Upper lobe of left lung (tissue), 6 donors: ENCODE results near the gene SPSB2. TPM values are rescaled to one million over a fixed set of nuclear protein-coding genes. Genes with fewer than 3 reads are reported as not detected.

ENCODE experiments used
- ATAC-seq, 2 donors: fragments of 200-7000 bp; cut with Tn5 transposase; one replicate each; pipeline ENCODE4 v1.9.1; 2022; ENCODE audit warnings: mild to moderate bottlenecking in 2 of 2, moderate library complexity in 2 of 2; ENCODE audit not compliant: low FRiP score in 2 of 2
- DNase-seq, 2 donors: peaks; one replicate each; pipeline ENCODE4 v3.0.0-alpha.2; 2019 to 2020
- H3K27ac ChIP-seq, 4 donors: fragments of 200-600 bp; sonication (generic); one replicate each; pipeline ENCODE4 v1.5.1; 2016 to 2019
- H3K27me3 ChIP-seq, 4 donors: fragments of 200-600 bp; sonication (generic); one replicate each; pipeline ENCODE4 v1.5.1; 2017 to 2019
- H3K36me3 ChIP-seq, 4 donors: fragments of 200-600 bp; sonication (generic); one replicate each; pipeline ENCODE4 v1.5.1; 2016 to 2019
- H3K4me1 ChIP-seq, 4 donors: fragments of 200-600 bp; sonication (generic); one replicate each; pipeline ENCODE4 v1.5.1; 2018 to 2019
- H3K4me3 ChIP-seq, 4 donors: fragments of 200-600 bp; sonication (generic); one replicate each; pipeline ENCODE4 v1.5.1; 2017 to 2019; ENCODE audit warnings: mild to moderate bottlenecking in 2 of 4, moderate library complexity in 1 of 4
- H3K9me3 ChIP-seq, 4 donors: fragments of 200-600 bp; sonication (generic); one replicate each; pipeline ENCODE4 v1.5.1; 2018 to 2019
- EP300 ChIP-seq, 4 donors: sonication (generic); formaldehyde crosslinking; IDR thresholded peaks; one replicate each; pipeline ENCODE4 v1.5.1; 2017; ENCODE audit warnings: antibody characterized with exemption in 4 of 4, control low read depth in 2 of 4
- POLR2A ChIP-seq, 4 donors: fragments of 450-650 bp; IDR thresholded peaks; one replicate each; pipeline ENCODE4 v1.5.1; 2016 to 2017; ENCODE audit warnings: antibody characterized with exemption in 4 of 4, mild to moderate bottlenecking in 2 of 4
- POLR2AphosphoS5 ChIP-seq, 2 donors: sonication (generic); formaldehyde crosslinking; IDR thresholded peaks; one replicate each; pipeline ENCODE4 v1.5.1; 2017; ENCODE audit warnings: antibody characterized with exemption in 2 of 2
- WGBS, 2 donors: methylation state at CpG; one replicate each; pipeline ENCODE4 v1.1.5; 2017 to 2018; 5-methylcytosine and 5-hydroxymethylcytosine counted together
- total RNA-seq, 6 donors: library from RNA; depleted of rRNA in 4 of 6; stranded (reverse); fragments of >200 nt in 4 of 6; gene quantifications; one replicate each; pipeline versions ENCODE4 v1.1.0 to v1.2.1, GENCODE V29; 2016 to 2021
- TF ChIP-seq, protein P1 (sequence below), 6 experiments: fragments of 450-650 bp in 4 of 6; fragments of 200-600 bp in 2 of 6; sonication (generic) in 2 of 6; IDR thresholded peaks; one replicate each; pipeline ENCODE4 v1.5.1; 2016 to 2019; ENCODE audit warnings: antibody characterized with exemption in 6 of 6
- donor health status: DM: no; HTN: no; CAD: no; lungs with moderate emphysema.
- donor health status: DM: no; HTN: yes; CAD: no; lungs with severe emphysema.

The SPSB2 gene
- total RNA-seq, 6 donors from 2014 or later: 27.7 to 63.3 (median 35.0) TPM

GRCh38 chr12:6839482-6840201, 33.5 kb downstream of the SPSB2 start:
- Histone ChIP-seq H3K36me3 (peaks cover 0 to 17% (median 0%) of the 10 kb centered on the region in 4 donors), H3K27ac (no peak overlapping the region), H3K27me3 (no peaks in the 10 kb centered on the region), H3K4me3 (no peak overlapping the region), H3K4me1 (peaks cover 0 to 5% (median 0%) of the 10 kb centered on the region in 4 donors), H3K9me3 (no peaks in the 10 kb centered on the region)
- peak in 1 of 2 donors; percentile 63 for DNase-seq
- 76 to 82% methylated on average over 8 to 10 of the region's 10 CpGs for WGBS, 2 donors
- ATAC-seq: no peak
- TF ChIP-seq EP300 (IDR thresholded peaks at IDR 0.05) (no peak), POLR2A (IDR thresholded peaks at IDR 0.05) (no peak), POLR2AphosphoS5 (IDR thresholded peaks at IDR 0.05) (no peak)
- TF ChIP-seq, protein P1, sequence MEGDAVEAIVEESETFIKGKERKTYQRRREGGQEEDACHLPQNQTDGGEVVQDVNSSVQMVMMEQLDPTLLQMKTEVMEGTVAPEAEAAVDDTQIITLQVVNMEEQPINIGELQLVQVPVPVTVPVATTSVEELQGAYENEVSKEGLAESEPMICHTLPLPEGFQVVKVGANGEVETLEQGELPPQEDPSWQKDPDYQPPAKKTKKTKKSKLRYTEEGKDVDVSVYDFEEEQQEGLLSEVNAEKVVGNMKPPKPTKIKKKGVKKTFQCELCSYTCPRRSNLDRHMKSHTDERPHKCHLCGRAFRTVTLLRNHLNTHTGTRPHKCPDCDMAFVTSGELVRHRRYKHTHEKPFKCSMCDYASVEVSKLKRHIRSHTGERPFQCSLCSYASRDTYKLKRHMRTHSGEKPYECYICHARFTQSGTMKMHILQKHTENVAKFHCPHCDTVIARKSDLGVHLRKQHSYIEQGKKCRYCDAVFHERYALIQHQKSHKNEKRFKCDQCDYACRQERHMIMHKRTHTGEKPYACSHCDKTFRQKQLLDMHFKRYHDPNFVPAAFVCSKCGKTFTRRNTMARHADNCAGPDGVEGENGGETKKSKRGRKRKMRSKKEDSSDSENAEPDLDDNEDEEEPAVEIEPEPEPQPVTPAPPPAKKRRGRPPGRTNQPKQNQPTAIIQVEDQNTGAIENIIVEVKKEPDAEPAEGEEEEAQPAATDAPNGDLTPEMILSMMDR (IDR thresholded peaks at IDR 0.05): no peak

DNA sequence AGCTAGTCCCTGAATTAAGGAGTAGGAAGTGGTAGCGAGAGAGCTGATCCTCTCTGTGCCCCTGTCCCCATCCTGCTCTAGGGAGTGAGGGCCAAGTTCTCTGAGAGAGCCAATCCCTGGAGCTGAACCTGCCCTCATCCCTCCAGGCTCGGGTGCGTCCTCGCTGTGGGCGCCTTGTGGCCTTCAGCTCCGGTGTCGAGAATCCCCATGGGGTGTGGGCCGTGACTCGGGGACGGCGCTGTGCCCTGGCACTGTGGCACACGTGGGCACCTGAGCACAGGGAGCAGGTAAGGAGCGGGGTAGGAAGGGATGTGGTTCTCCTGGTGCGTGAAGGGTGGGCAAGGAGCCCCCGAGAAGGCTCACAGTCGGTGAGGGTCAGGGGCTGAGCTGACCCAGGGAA, 34.2 kb downstream of the SPSB2 start:
- Histone ChIP-seq H3K27me3 (no peaks in the 10 kb centered on the region), H3K9me3 (no peaks in the 10 kb centered on the region), H3K36me3 (peaks cover 0 to 20% (median 0%) of the 10 kb centered on the region in 4 donors), H3K4me1 (peaks cover 0 to 5% (median 0%) of the 10 kb centered on the region in 4 donors), H3K4me3 (no peak overlapping the region), H3K27ac (no peak overlapping the region)
- DNase-seq (peak in 1 of 2 donors; percentile 69), ATAC-seq (no peak)
- TF ChIP-seq, protein P1 (IDR thresholded peaks at IDR 0.05): no peak
- 92 to 94% methylated on average over 11 to 16 of the region's 16 CpGs for WGBS, 2 donors

DNA sequence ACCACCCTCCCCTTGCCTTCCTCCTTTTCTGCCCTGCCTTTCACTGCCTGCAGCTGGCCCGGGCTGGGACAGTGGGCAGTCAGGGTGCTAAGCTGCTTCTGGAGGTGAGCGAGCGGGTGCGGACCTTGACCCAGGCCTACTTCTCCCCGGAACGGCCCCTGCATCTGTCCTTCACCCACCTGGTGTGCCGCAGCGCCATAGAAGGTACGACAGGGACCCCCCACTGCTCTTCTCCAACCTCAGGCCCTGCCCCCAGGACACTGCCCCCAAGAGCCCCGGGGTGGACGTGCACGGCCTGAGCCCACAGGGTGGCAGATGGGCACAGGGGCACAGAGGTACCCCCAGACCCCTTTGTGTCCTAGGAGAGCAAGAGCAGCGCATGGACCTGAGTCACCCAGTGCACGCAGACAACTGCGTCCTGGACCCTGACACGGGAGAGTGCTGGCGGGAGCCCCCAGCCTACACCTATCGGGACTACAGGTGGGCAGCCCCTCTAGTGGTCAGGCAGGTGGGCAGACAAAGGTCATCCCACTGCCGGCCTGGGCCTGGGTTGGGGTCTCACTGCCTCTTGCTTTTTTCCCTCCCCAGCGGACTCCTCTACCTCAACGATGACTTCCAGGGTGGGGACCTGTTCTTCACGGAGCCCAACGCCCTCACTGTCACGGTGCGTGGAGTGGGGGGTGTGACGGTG, 35.6 kb downstream of the SPSB2 start:
- H3K9me3 ChIP-seq: no peaks in the 10 kb centered on the region
- H3K27me3 ChIP-seq: no peaks in the 10 kb centered on the region
- H3K4me3 ChIP-seq: no peak overlapping the region
- no peak for ATAC-seq
- DNase-seq: no peak
- WGBS, 2 donors: 93% methylated on average over 17 to 26 of the region's 26 CpGs
- TF ChIP-seq, protein P1 (IDR thresholded peaks at IDR 0.05): no peak
- TF ChIP-seq POLR2A (IDR thresholded peaks at IDR 0.05) (no peak), POLR2AphosphoS5 (IDR thresholded peaks at IDR 0.05) (no peak), EP300 (IDR thresholded peaks at IDR 0.05) (no peak)
- no peak overlapping the region for H3K27ac ChIP-seq
- H3K36me3 ChIP-seq: peaks cover 0 to 27% (median 0%) of the 10 kb centered on the region in 4 donors
- H3K4me1 ChIP-seq: peaks cover 0 to 5% (median 0%) of the 10 kb centered on the region in 4 donors

DNA sequence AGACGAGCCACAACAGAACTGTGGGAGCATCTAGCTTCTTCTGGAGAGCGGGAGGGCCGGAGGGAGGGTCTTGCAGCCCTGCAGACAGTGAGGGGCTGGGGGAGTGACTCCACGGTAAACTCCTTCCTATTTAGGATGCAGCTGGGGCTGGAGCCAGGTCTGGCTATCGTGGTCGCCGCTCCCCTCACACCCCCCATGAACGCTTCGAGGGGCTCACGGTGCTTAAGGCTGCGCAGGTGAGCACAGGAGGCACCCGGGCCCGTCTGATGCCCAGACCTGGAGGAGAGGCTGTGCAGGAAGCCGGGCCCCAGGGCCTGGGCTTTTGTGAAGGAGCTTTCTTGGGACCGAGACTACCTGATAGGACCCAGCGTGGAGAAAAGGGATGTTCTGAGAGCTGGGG, 36.3 kb downstream of the SPSB2 start:
- H3K27ac ChIP-seq: no peak overlapping the region
- 86 to 100% methylated on average over 6 to 16 of the region's 16 CpGs for WGBS, 2 donors
- no peak for ATAC-seq
- H3K4me3 ChIP-seq: no peak overlapping the region
- TF ChIP-seq EP300 (IDR thresholded peaks at IDR 0.05): no peak
- no peak for TF ChIP-seq POLR2A (IDR thresholded peaks at IDR 0.05)
- TF ChIP-seq, protein P1 (IDR thresholded peaks at IDR 0.05): no peak
- TF ChIP-seq POLR2AphosphoS5 (IDR thresholded peaks at IDR 0.05): no peak
- no peak for DNase-seq
- H3K9me3 ChIP-seq: no peaks in the 10 kb centered on the region
- H3K36me3 ChIP-seq: peaks cover 0 to 27% (median 0%) of the 10 kb centered on the region in 4 donors
- H3K27me3 ChIP-seq: no peaks in the 10 kb centered on the region
- peaks cover 0 to 5% (median 0%) of the 10 kb centered on the region in 4 donors for H3K4me1 ChIP-seq
